GM21515 (cell line): ENCODE results near the gene FADS3.

Experiments used
- ATAC-seq: cut with Tn5 transposase; IDR thresholded peaks from one replicate; pipeline ENCODE4 v1.9.1; 2021; ENCODE audit not compliant: unreplicated experiment

The FADS3 gene

GRCh38 chr11:61891331-61892084 lies at the start of gene FADS3:
Gene FADS3 (minus strand): TSS chr11:61891545. CDS start chr11:61891381, 164 bp downstream.
- ATAC-seq: peak; percentile 68

GRCh38 chr11:61940466-61940865 lies 49.1 kb upstream of the FADS3 start:
- ATAC-seq: no peak

- ATAC-seq: no peak
Measured at GRCh38 chr11:61935861-61936260, 44.5 kb upstream of the FADS3 start.

GRCh38 chr11:61930933-61931332 lies 39.6 kb upstream of the FADS3 start:
- ATAC-seq: no peak

- no peak for ATAC-seq
Measured at GRCh38 chr11:61928606-61929005, 37.3 kb upstream of the FADS3 start.

- ATAC-seq: no peak
Measured at GRCh38 chr11:61927501-61927900, 36.2 kb upstream of the FADS3 start.

- no peak for ATAC-seq
Measured at GRCh38 chr11:61926235-61926634, 34.9 kb upstream of the FADS3 start.

- ATAC-seq: no peak
Measured at GRCh38 chr11:61925736-61926135, 34.4 kb upstream of the FADS3 start.

GRCh38 chr11:61924064-61924455 lies 32.7 kb upstream of the FADS3 start:
- no peak for ATAC-seq

- no peak for ATAC-seq
Measured at GRCh38 chr11:61923166-61924063, 32.1 kb upstream of the FADS3 start.

GRCh38 chr11:61922539-61922938 lies 31.2 kb upstream of the FADS3 start:
- no peak for ATAC-seq

GRCh38 chr11:61921446-61921845 lies 30.1 kb upstream of the FADS3 start:
- no peak for ATAC-seq

- ATAC-seq: no peak
Measured at GRCh38 chr11:61919705-61920631, 28.6 kb upstream of the FADS3 start.

GRCh38 chr11:61918938-61919704 lies 27.8 kb upstream of the FADS3 start:
- ATAC-seq: no peak

GRCh38 chr11:61918251-61918937 lies 27.0 kb upstream of the FADS3 start:
- ATAC-seq: no peak

- no peak for ATAC-seq
Measured at GRCh38 chr11:61917334-61918109, 26.2 kb upstream of the FADS3 start, which contains the start of gene RAB3IL1. Gene RAB3IL1 (minus strand): TSS chr11:61917566. CDS start chr11:61917367, 199 bp downstream.

- ATAC-seq: no peak
Measured at GRCh38 chr11:61916737-61917333, 25.5 kb upstream of the FADS3 start.

- ATAC-seq: no peak
Measured at GRCh38 chr11:61914471-61915171, 23.3 kb upstream of the FADS3 start.
